Transverse colon (tissue), 3 donors: Measurements from ENCODE around the gene LBHD2.

Experiments
- POLR2A ChIP-seq: fragments of 450-650 bp; IDR thresholded peaks from one replicate; pipeline ENCODE4 v1.6.1; 2016; ENCODE audit warnings: antibody characterized with exemption, mild to moderate bottlenecking, moderate library complexity
- TF ChIP-seq, protein P1 (sequence below), 5 experiments: fragments of 200-600 bp in 3 of 5; fragments of 450-650 bp in 2 of 5; sonication (generic) in 3 of 5; IDR thresholded peaks; 1 replicate in 2 of 5; 2 replicates in 3 of 5; pipeline ENCODE4 v1.5.1; 2016 to 2017; ENCODE audit warnings: antibody characterized with exemption in 5 of 5, inconsistent platforms in 3 of 5, mild to moderate bottlenecking in 2 of 5, moderate library complexity in 1 of 5

DNA sequence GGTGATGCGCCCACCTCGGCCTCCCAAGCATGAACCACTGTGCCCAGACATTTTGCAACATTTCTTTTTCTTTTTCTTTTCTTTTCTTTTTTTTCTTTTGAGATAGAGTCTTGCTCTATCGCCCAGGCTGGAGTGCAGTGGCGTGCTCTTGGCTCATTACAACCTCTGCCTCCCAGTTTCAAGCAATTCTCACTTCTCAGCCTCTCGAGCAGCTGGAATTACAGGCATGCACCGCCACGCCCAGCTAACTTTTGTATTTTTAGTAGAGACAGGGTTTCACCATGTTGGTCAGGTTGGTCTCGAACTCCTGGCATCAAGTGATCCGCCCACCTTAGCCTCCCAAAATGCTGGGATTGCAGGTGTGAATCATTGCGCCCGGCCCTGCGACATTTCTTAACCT is 19.0 kb upstream of the LBHD2 start:
- TF ChIP-seq, protein P1, sequence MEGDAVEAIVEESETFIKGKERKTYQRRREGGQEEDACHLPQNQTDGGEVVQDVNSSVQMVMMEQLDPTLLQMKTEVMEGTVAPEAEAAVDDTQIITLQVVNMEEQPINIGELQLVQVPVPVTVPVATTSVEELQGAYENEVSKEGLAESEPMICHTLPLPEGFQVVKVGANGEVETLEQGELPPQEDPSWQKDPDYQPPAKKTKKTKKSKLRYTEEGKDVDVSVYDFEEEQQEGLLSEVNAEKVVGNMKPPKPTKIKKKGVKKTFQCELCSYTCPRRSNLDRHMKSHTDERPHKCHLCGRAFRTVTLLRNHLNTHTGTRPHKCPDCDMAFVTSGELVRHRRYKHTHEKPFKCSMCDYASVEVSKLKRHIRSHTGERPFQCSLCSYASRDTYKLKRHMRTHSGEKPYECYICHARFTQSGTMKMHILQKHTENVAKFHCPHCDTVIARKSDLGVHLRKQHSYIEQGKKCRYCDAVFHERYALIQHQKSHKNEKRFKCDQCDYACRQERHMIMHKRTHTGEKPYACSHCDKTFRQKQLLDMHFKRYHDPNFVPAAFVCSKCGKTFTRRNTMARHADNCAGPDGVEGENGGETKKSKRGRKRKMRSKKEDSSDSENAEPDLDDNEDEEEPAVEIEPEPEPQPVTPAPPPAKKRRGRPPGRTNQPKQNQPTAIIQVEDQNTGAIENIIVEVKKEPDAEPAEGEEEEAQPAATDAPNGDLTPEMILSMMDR (IDR thresholded peaks at IDR 0.05), result no peak
- no peak for TF ChIP-seq POLR2A
